Dermis blood vessel endothelial cell (primary cell): ENCODE data around the gene FHOD3. TPM values are rescaled to one million over a fixed set of nuclear protein-coding genes. Genes with fewer than 3 reads are reported as not detected.

Source experiments
- DNase-seq: peaks from one replicate; pipeline ENCODE4 v3.0.0; 2010
- total RNA-seq: library from RNA; depleted of rRNA; stranded (reverse); fragments of >200 nt; gene quantifications from 2 replicates; pipeline ENCODE4 v1.2.3, GENCODE V29; 2014

FHOD3 gene
- total RNA-seq, 1 donor from 2014 or later = 0.34 TPM

- DNase-seq = no peak
Observed at GRCh38 chr18:36559149-36559857, 261.8 kb downstream of the FHOD3 start.

DNA sequence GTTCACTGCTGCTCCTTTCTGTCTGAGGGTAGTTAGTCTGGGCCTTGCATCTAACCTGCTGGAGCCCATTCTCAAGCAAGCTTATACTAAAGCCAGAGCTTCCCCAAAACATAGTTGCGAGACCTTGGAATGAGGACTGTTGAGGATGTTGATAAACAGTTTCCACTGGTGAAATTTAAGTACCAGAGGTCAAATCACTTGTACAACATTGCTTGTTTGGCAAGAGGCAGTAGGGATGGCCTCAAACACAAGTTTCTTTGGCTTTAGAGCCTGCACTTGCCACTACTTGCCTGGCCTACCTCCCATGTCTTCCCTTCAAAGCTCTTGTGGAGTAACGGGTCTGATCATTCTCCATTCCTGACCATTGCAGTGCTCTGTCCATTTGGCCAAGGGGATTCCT lies 262.7 kb downstream of the FHOD3 start:
- DNase-seq = no peak

DNA sequence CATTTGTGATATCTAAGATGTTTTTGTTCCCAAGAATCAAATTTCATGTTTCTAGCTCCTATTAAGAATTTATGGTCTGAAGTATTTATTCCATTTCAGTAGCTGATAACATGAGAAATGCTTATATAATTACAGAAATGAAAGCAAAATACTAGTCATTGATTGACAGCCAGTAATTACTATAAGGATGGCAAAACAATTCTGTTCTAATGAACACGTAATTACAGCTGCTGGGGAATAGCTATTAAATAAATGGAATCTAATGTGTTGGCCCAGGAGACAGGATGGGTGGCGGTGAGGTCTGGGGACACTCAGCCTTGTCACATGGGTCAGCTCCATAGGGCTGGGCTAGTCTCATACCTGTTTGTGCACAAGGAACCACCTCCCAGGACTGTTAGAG lies 263.5 kb downstream of the FHOD3 start:
- no peak for DNase-seq

GRCh38 chr18:36564841-36565240 lies 267.3 kb downstream of the FHOD3 start:
- DNase-seq = no peak

GRCh38 chr18:36567800-36568199 lies 270.3 kb downstream of the FHOD3 start:
- no peak for DNase-seq

DNA sequence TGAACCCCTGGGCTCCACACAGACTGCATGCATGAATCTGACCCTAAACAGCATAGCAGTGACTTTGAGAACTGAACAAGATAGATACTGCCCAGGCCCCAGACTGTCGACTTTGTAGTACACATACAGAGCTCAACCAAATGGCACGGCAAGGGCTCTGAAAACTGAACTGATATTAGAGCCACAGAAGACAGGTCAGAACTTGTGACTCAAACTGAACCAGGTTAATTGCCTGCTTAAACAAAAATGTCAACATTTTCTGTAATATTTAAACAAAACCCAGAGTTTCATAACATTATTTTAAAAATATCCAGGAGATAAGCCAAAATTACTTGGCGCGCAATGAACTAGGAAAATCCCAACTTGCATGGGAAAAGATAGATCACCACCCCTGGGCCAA lies 271.0 kb downstream of the FHOD3 start:
- no peak for DNase-seq

- peak; percentile 59 for DNase-seq
Observed at GRCh38 chr18:36572135-36572856, 274.8 kb downstream of the FHOD3 start.

GRCh38 chr18:36576339-36576738 lies 278.8 kb downstream of the FHOD3 start:
- no peak for DNase-seq

GRCh38 chr18:36578871-36579710 lies 281.6 kb downstream of the FHOD3 start:
- no peak for DNase-seq

DNA sequence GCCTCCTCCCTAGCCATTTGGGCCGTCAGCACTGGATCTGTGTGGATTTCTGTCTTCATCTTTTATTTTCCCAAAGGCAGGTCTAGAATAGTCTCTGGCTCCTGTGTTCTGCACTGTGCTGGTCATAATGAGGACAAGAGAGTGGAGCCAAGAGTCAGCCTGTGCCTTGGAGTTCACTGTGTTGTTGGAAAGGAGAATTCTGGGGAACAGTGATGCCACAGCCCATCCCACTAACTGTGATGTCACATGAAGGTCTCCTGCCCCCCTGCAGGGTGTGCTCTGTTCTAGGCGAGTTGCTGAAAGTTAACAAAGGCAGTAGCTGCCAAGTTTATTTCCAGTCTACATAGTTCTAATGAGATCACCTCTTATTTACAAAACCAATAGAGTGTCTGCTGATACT lies 282.8 kb downstream of the FHOD3 start:
- no peak for DNase-seq

DNA sequence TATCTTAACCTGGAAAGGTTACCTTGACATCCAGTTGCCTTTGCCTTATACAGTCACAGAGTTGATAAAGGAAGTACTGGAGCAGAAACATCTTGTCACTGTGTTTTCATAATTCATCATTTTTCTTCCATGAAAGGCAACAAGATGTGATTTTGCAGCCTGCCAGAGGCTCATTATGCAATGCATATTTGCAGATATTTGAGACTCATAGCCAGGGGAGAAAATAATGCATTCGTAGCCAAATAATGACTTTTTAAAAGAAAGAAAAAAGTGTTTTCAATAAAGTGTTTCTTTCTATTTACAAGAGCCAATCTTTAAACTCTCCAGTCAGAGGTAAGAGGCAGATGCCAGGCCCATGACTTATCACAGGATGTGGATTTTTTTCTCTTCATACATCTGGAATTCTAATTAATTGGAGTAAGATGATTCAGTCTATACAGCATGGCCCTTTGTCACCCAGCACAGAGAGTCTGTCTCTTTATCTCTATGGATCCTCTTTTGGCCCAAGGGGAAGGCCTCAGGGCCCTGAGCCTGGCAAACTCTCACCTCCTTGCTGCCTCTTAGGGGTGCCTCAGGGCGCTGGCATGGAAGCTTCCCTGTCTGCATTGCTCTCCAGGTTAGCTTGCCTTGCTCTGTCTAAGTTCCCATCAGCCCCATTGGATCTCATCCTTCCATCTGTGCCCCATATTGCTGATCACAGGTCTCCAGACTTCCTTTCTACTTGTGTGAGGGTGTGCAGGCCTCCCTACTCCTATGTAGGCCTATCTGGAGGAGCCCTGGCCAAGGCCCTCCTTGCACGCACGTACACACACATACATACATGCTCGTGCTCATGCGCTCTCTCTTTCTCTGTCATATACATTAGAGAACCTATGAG lies 283.6 kb downstream of the FHOD3 start:
- no peak for DNase-seq

GRCh38 chr18:36582988-36583745 lies 285.7 kb downstream of the FHOD3 start:
- no peak for DNase-seq

DNA sequence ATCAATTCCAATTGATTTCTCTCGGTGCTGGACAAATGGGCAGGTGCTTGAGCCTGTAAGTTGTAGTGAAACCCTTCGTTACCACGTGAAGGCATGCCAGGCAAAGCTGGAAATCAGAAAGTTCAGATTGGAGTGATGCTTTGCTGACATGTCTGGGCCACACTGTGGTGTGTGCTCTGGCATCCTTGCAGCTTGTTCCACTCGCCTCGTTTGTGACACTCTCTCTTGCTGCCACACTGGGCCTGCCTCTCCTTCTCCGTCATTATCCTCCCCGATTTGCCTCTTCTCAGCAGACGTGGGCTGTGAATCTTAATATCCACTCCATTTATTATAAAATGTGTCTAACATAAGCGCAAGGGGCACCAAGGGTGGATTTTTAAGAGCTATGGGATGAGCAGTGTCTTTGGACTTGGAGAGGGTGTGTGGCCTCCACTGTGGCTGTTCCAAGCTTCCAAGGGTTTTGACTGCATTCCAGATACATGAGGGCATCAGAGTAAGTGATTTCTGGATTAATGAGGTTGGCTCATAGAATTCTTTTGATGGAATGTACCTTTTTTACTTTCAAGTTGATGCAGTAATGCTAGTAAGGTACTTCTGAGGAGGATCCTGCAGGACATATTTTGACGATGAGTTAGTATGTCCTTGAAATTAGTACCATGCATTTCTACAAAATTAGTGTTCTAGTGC lies 292.5 kb downstream of the FHOD3 start:
- DNase-seq = no peak

GRCh38 chr18:36590621-36591580 lies 293.4 kb downstream of the FHOD3 start:
- DNase-seq = no peak

- DNase-seq = no peak
Observed at GRCh38 chr18:36592282-36592681, 294.8 kb downstream of the FHOD3 start.

- no peak for DNase-seq
Observed at GRCh38 chr18:36593001-36593400, 295.5 kb downstream of the FHOD3 start.

DNA sequence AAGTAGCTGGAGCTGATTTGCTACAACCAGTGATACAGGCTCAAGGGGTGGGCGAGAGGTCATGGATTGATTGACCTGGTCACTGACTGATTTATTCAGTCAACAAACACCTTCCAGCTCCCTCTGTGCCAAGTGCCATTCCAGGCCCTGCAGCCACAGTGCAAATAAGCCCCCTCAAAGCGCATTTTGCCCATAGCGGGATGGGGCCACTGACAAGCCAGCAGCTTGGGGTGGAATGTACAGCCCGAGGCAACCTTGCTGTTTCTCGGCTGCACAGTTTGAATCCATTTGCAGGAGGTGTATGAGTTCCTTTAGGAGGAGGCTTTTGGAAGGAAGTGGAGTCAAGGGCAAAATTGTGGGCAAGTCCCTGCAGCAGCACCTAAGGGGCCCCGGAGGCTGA lies 296.1 kb downstream of the FHOD3 start:
- no peak for DNase-seq

GRCh38 chr18:36594621-36595020 lies 297.1 kb downstream of the FHOD3 start:
- no peak for DNase-seq

GRCh38 chr18:36595046-36595817 lies 297.7 kb downstream of the FHOD3 start:
- no peak for DNase-seq
